ENCODE results near the gene CHTF18. TPM values are rescaled to one million over a fixed set of nuclear protein-coding genes. Genes with fewer than 3 reads are reported as not detected.

CHTF18 gene
- total RNA-seq, 2 experiments from 2014 or later = 125 to 146 TPM

- intact Hi-C loops (cut with micrococcal nuclease; ENCODE audit: unreplicated experiment) = no loop called here
- H3K4me2 ChIP-seq (ENCODE audit: low read length) = no peak within 1 kb of the TSS
- CTCF ChIA-PET (ENCODE audit: unreplicated experiment) = no interaction called here
- no TSS peak for BruUV-seq (replicated peaks)
- no peaks in the 10 kb centered on the region for H3K79me2 ChIP-seq (ENCODE audit: insufficient read depth, low read depth, low read length)
- H3K4me1 ChIP-seq (ENCODE audit: insufficient read depth, low read length, poor library complexity, severe bottlenecking) = no peaks in the 10 kb centered on the region
- no peak within 1 kb of the TSS for H3K4me3 ChIP-seq (ENCODE audit: low read depth, low read length, poor library complexity, severe bottlenecking)
- H2AFZ ChIP-seq (ENCODE audit: low read length) = no peak within 1 kb of the TSS
- POLR2A ChIA-PET = no interaction called here
- TF ChIP-seq CTCF (conservative IDR thresholded peaks at IDR 0.05; ENCODE audit: low read length) = no peak
- TF ChIP-seq EZH2phosphoT487 (IDR thresholded peaks at IDR 0.05; ENCODE audit: borderline replicate concordance, low read depth, low read length) = no peak
- no peak within 1 kb of the TSS for H3K27ac ChIP-seq (ENCODE audit: low read depth, low read length, poor library complexity, severe bottlenecking)
- no peaks in the 10 kb centered on the region for H3K36me3 ChIP-seq (ENCODE audit: insufficient read depth, low read length)
- no peaks in the 10 kb centered on the region for H3K9me2 ChIP-seq (ENCODE audit: insufficient read depth, low read length)
- no peaks in the 10 kb centered on the region for H4K20me1 ChIP-seq (ENCODE audit: insufficient read depth, low read length)
- DNase-seq (ENCODE audit: low spot score) = no peak
- H3K9me3 ChIP-seq (ENCODE audit: low read length) = no peaks in the 10 kb centered on the region
Observed at GRCh38 chr16:760545-761343, 27.7 kb upstream of the CHTF18 start, which contains the start of gene MSLN. MSLN (plus strand) TSS chr16:760734; CDS start chr16:762681, 1,947 bp downstream.

- POLR2A ChIA-PET = no interaction called here
- Histone ChIP-seq H3K79me2 (ENCODE audit: insufficient read depth, low read depth, low read length) (no peaks in the 10 kb centered on the region), H3K36me3 (ENCODE audit: insufficient read depth, low read length) (no peaks in the 10 kb centered on the region), H3K4me1 (ENCODE audit: insufficient read depth, low read length, poor library complexity, severe bottlenecking) (no peaks in the 10 kb centered on the region), H4K20me1 (ENCODE audit: insufficient read depth, low read length) (no peaks in the 10 kb centered on the region), H3K9me2 (ENCODE audit: insufficient read depth, low read length) (no peaks in the 10 kb centered on the region), H3K4me2 (ENCODE audit: low read length) (no peak overlapping the region), H3K27ac (ENCODE audit: low read depth, low read length, poor library complexity, severe bottlenecking) (no peak overlapping the region), H3K9me3 (ENCODE audit: low read length) (no peaks in the 10 kb centered on the region), H2AFZ (ENCODE audit: low read length) (no peak overlapping the region), H3K4me3 (ENCODE audit: low read depth, low read length, poor library complexity, severe bottlenecking) (no peak overlapping the region)
- no peak for DNase-seq (ENCODE audit: low spot score)
- TF ChIP-seq CTCF (conservative IDR thresholded peaks at IDR 0.05; ENCODE audit: low read length) = no peak
- TF ChIP-seq EZH2phosphoT487 (IDR thresholded peaks at IDR 0.05; ENCODE audit: borderline replicate concordance, low read depth, low read length) = no peak
- CTCF ChIA-PET (ENCODE audit: unreplicated experiment) = no interaction called here
- intact Hi-C loops (cut with micrococcal nuclease; ENCODE audit: unreplicated experiment) = no loop called here
- no TSS peak for BruUV-seq (replicated peaks)
Observed at GRCh38 chr16:761625-762513, 26.6 kb upstream of the CHTF18 start.

Data from OCI-LY7 (cell line).